Heart right ventricle (tissue), 16 donors: ENCODE measurements around the gene CXCR3. TPM values are rescaled to one million over a fixed set of nuclear protein-coding genes. Genes with fewer than 3 reads are reported as not detected.
"Not testable (repeated sequence)": the region's sequence is repeated elsewhere in the genome, so short reads cannot be mapped to it uniquely, and the experiment has no call there.

Source experiments
- ATAC-seq, 8 donors: fragments of 200-7000 bp; cut with Tn5 transposase; one replicate each; pipeline ENCODE4 v1.9.1; 2020; ENCODE audit warnings: mild to moderate bottlenecking in 8 of 8, moderate library complexity in 8 of 8, moderate number of reproducible peaks in 1 of 8
- DNase-seq, 2 donors: peaks; one replicate each; pipeline ENCODE4 v3.0.0-alpha.2; 2020
- H3K27ac ChIP-seq, 10 donors: fragments of 200-600 bp; sonication (generic) in 2 of 10; one replicate each; pipeline versions ENCODE4 v1.5.0 to v1.8.0; 2020 to 2022; ENCODE audit warnings: mild to moderate bottlenecking in 3 of 10
- H3K27me3 ChIP-seq, 7 donors: fragments of 200-600 bp; one replicate each; pipeline ENCODE4 v1.8.0; 2021 to 2022; ENCODE audit warnings: mild to moderate bottlenecking in 2 of 7
- H3K36me3 ChIP-seq, 9 donors: fragments of 200-600 bp; sonication (generic) in 1 of 9; one replicate each; pipeline versions ENCODE4 v1.5.0 to v1.8.0; 2020 to 2022; ENCODE audit warnings: mild to moderate bottlenecking in 2 of 9
- H3K4me1 ChIP-seq, 9 donors: fragments of 200-600 bp; sonication (generic) in 1 of 9; one replicate each; pipeline versions ENCODE4 v1.5.0 to v1.8.0; 2020 to 2022; ENCODE audit warnings: mild to moderate bottlenecking in 4 of 9
- H3K4me3 ChIP-seq, 10 donors: fragments of 200-600 bp; sonication (generic) in 2 of 10; one replicate each; pipeline versions ENCODE4 v1.5.0 to v1.8.0; 2020 to 2022; ENCODE audit warnings: mild to moderate bottlenecking in 7 of 10, moderate library complexity in 2 of 10
- H3K9me3 ChIP-seq, 11 donors: fragments of 200-600 bp in 10 of 11; sonication (generic) in 2 of 11; one replicate each; pipeline versions ENCODE4 v1.5.0 to v1.8.0; 2013 to 2022; ENCODE audit warnings: mild to moderate bottlenecking in 2 of 11, control low read depth in 1 of 11, moderate library complexity in 1 of 11
- CTCF ChIP-seq, 9 donors: fragments of 200-600 bp; sonication (generic) in 2 of 9; IDR thresholded peaks; one replicate each; pipeline versions ENCODE4 v1.5.0 to v1.8.0; 2021 to 2022; ENCODE audit warnings: antibody characterized with exemption in 9 of 9, mild to moderate bottlenecking in 5 of 9, moderate library complexity in 1 of 9
- WGBS, 2 donors: extraction: QIAGEN DNeasy Blood & Tissue Kit; methylation state at CpG; one replicate each; pipeline ENCODE4 v1.1.7; 2013; ENCODE audit warnings: inconsistent platforms in 1 of 2; 5-methylcytosine and 5-hydroxymethylcytosine counted together
- intact Hi-C, 10 donors: fragments of 100-400 bp; cut with DNase I; formaldehyde crosslinking; loops; one replicate each; pipeline versions ENCODE4 v1.11.1 to v1.14.2; 2022
- polyA plus RNA-seq, 2 donors: library from polyadenylated mRNA; stranded (reverse); fragments of 200-250 nt; gene quantifications; one replicate each; pipeline ENCODE4 v1.2.3, GENCODE V29; 2013
- total RNA-seq, 10 donors: library from RNA; stranded (reverse); fragmentation: NEBNext Ultra II Directional in 3 of 10; extraction: Animal tissue kit (Norgen Biotek cat#: 25700) in 3 of 10; gene quantifications; one replicate each; pipeline versions ENCODE4 v1.2.1 to v1.2.4, GENCODE V29; 2021 to 2023
- donor health status: Arrhythmogenic right ventricular cardiomyopathy.
- donor health status: ischemic (EF 13 %, LVEDD 7.1; RV severe dilation, severe dysfunction).
- donor health status: healthy with polysubstance abuse.
- donor health status: DM: no; HTN: yes; CAD: no.
- donor health status: DM: no; HTN: no; CAD: no.
- donor health status: ischemic (EF 25% LVEDD 6.9; RV normal size, moderate dysfunction).
- donor health status: ischemic (EF 25% LVEDD 5.7; RV mildly dilated, moderate dysfunction).
- donor health status: healthy.
- donor health status: DM: yes; HTN: yes; CAD: no.
- donor health status: Ischemic cardiomyopathy.
- donor health status: ischemic (EF 35%, LVEDD 5.7; RV mildly dilated, moderate dysfunction).
- donor health status: nonischemic (EF 11% LVEDD 7.7; RV severe dilation, severe dysfunction).
- donor health status: DM: yes; HTN: yes; CAD: no.
- donor health status: PGD.
- donor health status: ischemic (EF 29% LVEDD 5.4; RV normal size, mild dysfunction).
- donor health status: nonischemic (EF 23%, LVEDD 6.1; RV moderate dilation, normal function).

Gene CXCR3
- total and polyA plus RNA-seq, 12 donors, result 0.10 to 2.7 (median 0.24) TPM; not detected in 6

- Histone ChIP-seq H3K4me1 (peaks cover 0 to 13% (median 0%) of the 10 kb centered on the region in 9 donors), H3K36me3 (peaks cover 0 to 91% (median 12%) of the 10 kb centered on the region in 9 donors), H3K4me3 (no peak overlapping the region), H3K27me3 (peaks cover 0 to 14% (median 0%) of the 10 kb centered on the region in 7 donors), H3K9me3 (no peaks in the 10 kb centered on the region), H3K27ac (no peak overlapping the region)
- no peak for TF ChIP-seq CTCF (IDR thresholded peaks at IDR 0.05)
- DNase-seq (no peak), ATAC-seq (no peak)
- WGBS, 2 donors, result 90 to 92% methylated on average over 2 of the region's 2 CpGs
- intact Hi-C loops, result no loop called here
These were observed 44.7 kb downstream of the CXCR3 start for GRCh38 chrX:71573590-71573989.

- 63 to 75% methylated on average over 8 of the region's 8 CpGs for WGBS, 2 donors
These were observed 46.9 kb downstream of the CXCR3 start for GRCh38 chrX:71571390-71571789.

More at GRCh38 chrX:71571390-71571789, 46.9 kb downstream of the CXCR3 start:
- H3K4me3 ChIP-seq, H3K27ac ChIP-seq, intact Hi-C loops, H3K9me3 ChIP-seq: not testable (repeated sequence)
- peaks cover 0 to 100% (median 26%) of the 10 kb centered on the region in 9 donors for H3K36me3 ChIP-seq
- peaks cover 0 to 24% (median 0%) of the 10 kb centered on the region in 7 donors for H3K27me3 ChIP-seq
- H3K4me1 ChIP-seq, result peaks cover 0 to 13% (median 0%) of the 10 kb centered on the region in 9 donors
- DNase-seq (peak in 1 of 2 donors; percentile 11), ATAC-seq (peak in 5 of 8 donors; percentile 8 to 65 (median 29))

Other genes starting within 250 kb of the CXCR3 start
- 10 to 100 TPM; 58.8 to 92.1 (median 80.3) TPM for gene OGT, start 85.4 kb downstream of the CXCR3 start, total RNA-seq
- gene OGT, start 85.4 kb downstream of the CXCR3 start, polyA plus RNA-seq, result 10 to 100 TPM; 16.1 to 73.7 TPM
- 1 to 10 TPM in 7 of 10 donors, under 1 TPM in 3; 0.53 to 2.7 (median 1.2) TPM for gene GCNA, start 40.1 kb downstream of the CXCR3 start, total RNA-seq
- gene GCNA, start 40.1 kb downstream of the CXCR3 start, polyA plus RNA-seq, result 1 to 10 TPM; 1.5 to 1.7 TPM
- gene CXorf49, start 99.8 kb upstream of the CXCR3 start, total RNA-seq, result not detected
- gene CXorf49, start 99.8 kb upstream of the CXCR3 start, polyA plus RNA-seq, result not detected
- gene CXorf49B, start 144.8 kb upstream of the CXCR3 start, total RNA-seq, result not detected
- not detected for gene CXorf49B, start 144.8 kb upstream of the CXCR3 start, polyA plus RNA-seq